ENCODE results near the gene BTRC. TPM values are rescaled to one million over a fixed set of nuclear protein-coding genes. Genes with fewer than 3 reads are reported as not detected.

Gene BTRC
- polyA plus RNA-seq, 2 of the 4 experiments (the other 2 are of a cell fraction), result 8.0 to 23.1 TPM

- 91% methylated on average over 13 of the region's 13 CpGs for WGBS (ENCODE audit: missing lambda C conversion rate)
- POLR2A ChIA-PET, result no interaction called here
- Histone ChIP-seq H3K9me3 (no peaks in the 10 kb centered on the region), H3K4me2 (no peak overlapping the region), H3K27ac (no peak overlapping the region), H3K4me1 (peaks cover 7% of the 10 kb centered on the region; the same call in 2 of the 3 replicates), H3K4me3 (no peak overlapping the region)
- ATAC-seq (no peak), FAIRE-seq (no peak), DNase-seq (ENCODE audit: low read depth in 1 of 2, low spot score in 1 of 2) (no peak)
- CTCF ChIA-PET, result interaction anchor here (0.6 to 4.9 kb wide), 3 partner anchors 9 to 365 kb away, joined by 3 to 34 read pairs (median 30); partner anchors contain the start of gene LBX1
- no peak for TF ChIP-seq SREBF2 (IDR thresholded peaks at IDR 0.05)
- TF ChIP-seq JUNB (IDR thresholded peaks at IDR 0.05), result no peak
- no peak for TF ChIP-seq HES2 (IDR thresholded peaks at IDR 0.05)
- no peak for TF ChIP-seq RAD21 (conservative IDR thresholded peaks at IDR 0.05 in 1 of 2, IDR thresholded peaks at IDR 0.05 in 1 of 2)
- TF ChIP-seq ZNF302 (CRISPR knock-in tag; IDR thresholded peaks at IDR 0.05), result no peak
- no peak for TF ChIP-seq HOXB13 (CRISPR knock-in tag; IDR thresholded peaks at IDR 0.05; ENCODE audit: low read depth)
- no peak for TF ChIP-seq KDM1A (IDR thresholded peaks at IDR 0.05; ENCODE audit: low read depth)
- TF ChIP-seq EP300 (IDR thresholded peaks at IDR 0.05), result no peak
- TF ChIP-seq FOSB (CRISPR knock-in tag; IDR thresholded peaks at IDR 0.05), result no peak
- no peak for TF ChIP-seq E2F6 (IDR thresholded peaks at IDR 0.05; ENCODE audit: borderline replicate concordance, low read depth)
- TF ChIP-seq ESRRA (IDR thresholded peaks at IDR 0.05; ENCODE audit: borderline replicate concordance, low read length), result no peak
- no peak for TF ChIP-seq ATOH8 (CRISPR knock-in tag; IDR thresholded peaks at IDR 0.05; ENCODE audit: low read depth)
- TF ChIP-seq ZFP36 (IDR thresholded peaks at IDR 0.05; ENCODE audit: borderline replicate concordance, partially characterized antibody), result no peak
- no peak for TF ChIP-seq ZC3H11A (IDR thresholded peaks at IDR 0.05)
- TF ChIP-seq SMC3 (IDR thresholded peaks at IDR 0.05), result no peak
- TF ChIP-seq HOXA7 (CRISPR knock-in tag; IDR thresholded peaks at IDR 0.05), result no peak
Measured at GRCh38 chr10:101578803-101579515, 225.0 kb downstream of the BTRC start.

GRCh38 chr10:101579516-101579870, 225.5 kb downstream of the BTRC start:
- H3K27ac ChIP-seq, result no peak overlapping the region
- ATAC-seq, result no peak
- no peak overlapping the region for H3K4me3 ChIP-seq
- no peaks in the 10 kb centered on the region for H3K9me3 ChIP-seq
- TF ChIP-seq ELK1 (IDR thresholded peaks at IDR 0.05; ENCODE audit: low read depth, low read length) (no peak), HOXA7 (CRISPR knock-in tag; IDR thresholded peaks at IDR 0.05) (no peak), POLR2A (IDR thresholded peaks at IDR 0.05; ENCODE audit: low read length) (no peak), CBX2 (IDR thresholded peaks at IDR 0.05; ENCODE audit: borderline replicate concordance, low read depth) (no peak), MYC (IDR thresholded peaks at IDR 0.05; ENCODE audit: borderline replicate concordance, low read length) (no peak), RCOR1 (IDR thresholded peaks at IDR 0.05; ENCODE audit: low read depth, low read length) (no peak), CBX8 (IDR thresholded peaks at IDR 0.05) (no peak), FOSB (CRISPR knock-in tag; IDR thresholded peaks at IDR 0.05) (no peak), BHLHE40 (IDR thresholded peaks at IDR 0.05; ENCODE audit: low read depth, low read length) (no peak), EP300 (IDR thresholded peaks at IDR 0.05) (no peak), NFE2L2 (conservative IDR thresholded peaks at IDR 0.05; ENCODE audit: low read length) (no peak), MAX (IDR thresholded peaks at IDR 0.05) (no peak), TFCP2L1 (CRISPR knock-in tag; IDR thresholded peaks at IDR 0.05) (no peak), HES2 (IDR thresholded peaks at IDR 0.05) (no peak), ATOH8 (CRISPR knock-in tag; IDR thresholded peaks at IDR 0.05; ENCODE audit: low read depth) (no peak), BCL3 (IDR thresholded peaks at IDR 0.05) (no peak)
- no peak for FAIRE-seq
- no peak overlapping the region for H3K4me2 ChIP-seq
- 93% methylated on average over 11 of the region's 12 CpGs for WGBS (ENCODE audit: missing lambda C conversion rate)
- POLR2A ChIA-PET, result no interaction called here
- H3K4me1 ChIP-seq, result peaks cover 7% of the 10 kb centered on the region; the same call in 2 of the 3 replicates
- DNase-seq (ENCODE audit: low read depth in 1 of 2, low spot score in 1 of 2), result no peak
- CTCF ChIA-PET, result interaction anchor here (0.5 to 4.9 kb wide), 3 partner anchors 9 to 365 kb away, joined by 5 to 34 read pairs (median 30); no protein-coding TSS in a partner anchor

All from A549 (cell line).